ENCODE results near the gene ZNF436. TPM values are rescaled to one million over a fixed set of nuclear protein-coding genes. Genes with fewer than 3 reads are reported as not detected.

Gene ZNF436
- total and polyA plus RNA-seq, 9 of the 15 experiments (the other 6 are each of a cell fraction or from before 2014, with no cell fraction given), result 2.1 to 11.3 (median 6.8) TPM

GRCh38 chr1:23343221-23344110 is 26.2 kb downstream of the ZNF436 start (continued):
- 0 out of 2 replicates have a peak, but pooled peaks have one; percentile 37 for TF ChIP-seq ZNF431 (CRISPR knock-in tag; IDR thresholded peaks at IDR 0.05)
- TF ChIP-seq NFIC (IDR thresholded peaks at IDR 0.05), result 0 out of 2 replicates have a peak, but pooled peaks have one; percentile 21
- TF ChIP-seq EP300 (IDR thresholded peaks at IDR 0.05; ENCODE audit: low read length), result 0 out of 2 replicates have a peak, but pooled peaks have one; percentile 8
- TF ChIP-seq NUFIP1 (IDR thresholded peaks at IDR 0.05; ENCODE audit: partially characterized antibody), result no peak
- no peak for TF ChIP-seq TCF7L2 (IDR thresholded peaks at IDR 0.05; ENCODE audit: low read depth, low read length)
- peak; percentile 52; the same call in 1 of the 2 replicates for TF ChIP-seq HMGXB4 (CRISPR knock-in tag; IDR thresholded peaks at IDR 0.05)
- TF ChIP-seq, protein P1, sequence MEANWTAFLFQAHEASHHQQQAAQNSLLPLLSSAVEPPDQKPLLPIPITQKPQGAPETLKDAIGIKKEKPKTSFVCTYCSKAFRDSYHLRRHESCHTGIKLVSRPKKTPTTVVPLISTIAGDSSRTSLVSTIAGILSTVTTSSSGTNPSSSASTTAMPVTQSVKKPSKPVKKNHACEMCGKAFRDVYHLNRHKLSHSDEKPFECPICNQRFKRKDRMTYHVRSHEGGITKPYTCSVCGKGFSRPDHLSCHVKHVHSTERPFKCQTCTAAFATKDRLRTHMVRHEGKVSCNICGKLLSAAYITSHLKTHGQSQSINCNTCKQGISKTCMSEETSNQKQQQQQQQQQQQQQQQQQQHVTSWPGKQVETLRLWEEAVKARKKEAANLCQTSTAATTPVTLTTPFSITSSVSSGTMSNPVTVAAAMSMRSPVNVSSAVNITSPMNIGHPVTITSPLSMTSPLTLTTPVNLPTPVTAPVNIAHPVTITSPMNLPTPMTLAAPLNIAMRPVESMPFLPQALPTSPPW (CRISPR knock-in tag; IDR thresholded peaks at IDR 0.05), result no peak; the same call in 1 of the 2 replicates
- peak in 1 of 2 experiments; percentile 27; a peak in 1 of 4 replicates for TF ChIP-seq MNT (conservative IDR thresholded peaks at IDR 0.05)
- TF ChIP-seq PHB2 (IDR thresholded peaks at IDR 0.05; ENCODE audit: low read depth), result no peak
- TF ChIP-seq SRSF7 (optimal IDR thresholded peaks at IDR 0.05; ENCODE audit: low read depth, low read length), result no peak
- TF ChIP-seq SIN3A (IDR thresholded peaks at IDR 0.05; ENCODE audit: borderline replicate concordance in 2 of 2, control insufficient read depth in 1 of 2, low read depth in 2 of 2, low read length in 2 of 2), result 0 out of 4 replicates have a peak, but pooled peaks of 1 of the 2 experiments have one; percentile 11
- no peak for TF ChIP-seq ZNF224 (CRISPR knock-in tag; IDR thresholded peaks at IDR 0.05)
- TF ChIP-seq ZNF717 (CRISPR knock-in tag; IDR thresholded peaks at IDR 0.05), result no peak
- no peak for TF ChIP-seq RBM15 (IDR thresholded peaks at IDR 0.05; ENCODE audit: insufficient read depth, low read length)
- peak; percentile 5 for TF ChIP-seq POLR2G (IDR thresholded peaks at IDR 0.05; ENCODE audit: low read depth, low read length)
- TF ChIP-seq UBTF (IDR thresholded peaks at IDR 0.05; ENCODE audit: borderline replicate concordance in 1 of 2, low read depth in 2 of 2, low read length in 2 of 2), result peak; percentile 27 to 58; a peak in 2 of 4 replicates
